Measurements from ENCODE around the gene PATZ1. TPM values are rescaled to one million over a fixed set of nuclear protein-coding genes. Genes with fewer than 3 reads are reported as not detected.

PATZ1 gene
- total and polyA plus RNA-seq, 8 donors: 19.9 to 72.4 (median 66.0) TPM

DNA sequence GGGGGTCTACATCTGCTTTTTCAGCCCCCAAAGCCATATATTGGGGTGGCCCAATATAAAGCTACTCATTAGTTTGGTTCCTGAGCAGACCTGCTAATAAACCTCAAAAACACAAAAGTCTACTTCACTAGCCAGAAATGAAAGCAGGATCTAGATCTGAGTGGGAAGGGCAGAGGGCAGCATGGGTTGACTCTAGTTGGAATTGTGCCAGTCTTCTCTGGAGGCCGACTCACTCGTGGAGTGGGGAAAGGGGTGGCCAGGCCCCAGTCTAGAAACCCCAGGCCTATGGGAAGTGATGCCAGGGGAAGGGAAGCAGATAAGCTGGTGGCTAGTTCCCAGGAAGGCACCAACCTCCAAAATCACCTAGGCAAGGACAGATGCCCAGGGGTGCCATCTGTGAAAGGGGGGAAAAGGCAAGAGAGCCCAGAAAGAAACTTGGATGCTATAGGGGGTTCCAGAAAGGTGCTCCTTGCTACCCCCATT lies 5.3 kb downstream of the PATZ1 start:
- Histone ChIP-seq H3K27me3 (no peaks in the 10 kb centered on the region), H3K9me3 (no peaks in the 10 kb centered on the region), H3K27ac (no peak overlapping the region), H3K4me3 (no peak overlapping the region), H3K4me1 (peaks cover 25 to 53% of the 10 kb centered on the region in 2 donors), H3K36me3 (peaks cover 0 to 61% of the 10 kb centered on the region in 2 donors)
- ATAC-seq (no peak), DNase-seq (no peak)
- TF ChIP-seq, protein P1, sequence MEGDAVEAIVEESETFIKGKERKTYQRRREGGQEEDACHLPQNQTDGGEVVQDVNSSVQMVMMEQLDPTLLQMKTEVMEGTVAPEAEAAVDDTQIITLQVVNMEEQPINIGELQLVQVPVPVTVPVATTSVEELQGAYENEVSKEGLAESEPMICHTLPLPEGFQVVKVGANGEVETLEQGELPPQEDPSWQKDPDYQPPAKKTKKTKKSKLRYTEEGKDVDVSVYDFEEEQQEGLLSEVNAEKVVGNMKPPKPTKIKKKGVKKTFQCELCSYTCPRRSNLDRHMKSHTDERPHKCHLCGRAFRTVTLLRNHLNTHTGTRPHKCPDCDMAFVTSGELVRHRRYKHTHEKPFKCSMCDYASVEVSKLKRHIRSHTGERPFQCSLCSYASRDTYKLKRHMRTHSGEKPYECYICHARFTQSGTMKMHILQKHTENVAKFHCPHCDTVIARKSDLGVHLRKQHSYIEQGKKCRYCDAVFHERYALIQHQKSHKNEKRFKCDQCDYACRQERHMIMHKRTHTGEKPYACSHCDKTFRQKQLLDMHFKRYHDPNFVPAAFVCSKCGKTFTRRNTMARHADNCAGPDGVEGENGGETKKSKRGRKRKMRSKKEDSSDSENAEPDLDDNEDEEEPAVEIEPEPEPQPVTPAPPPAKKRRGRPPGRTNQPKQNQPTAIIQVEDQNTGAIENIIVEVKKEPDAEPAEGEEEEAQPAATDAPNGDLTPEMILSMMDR (IDR thresholded peaks at IDR 0.05): no peak
- intact Hi-C loops (cut with DNase I): loop anchor here in 1 of 2 donors (10.0 kb wide), 1 partner anchor 54 kb away; the partner anchor contains the start of gene DRG1

DNA sequence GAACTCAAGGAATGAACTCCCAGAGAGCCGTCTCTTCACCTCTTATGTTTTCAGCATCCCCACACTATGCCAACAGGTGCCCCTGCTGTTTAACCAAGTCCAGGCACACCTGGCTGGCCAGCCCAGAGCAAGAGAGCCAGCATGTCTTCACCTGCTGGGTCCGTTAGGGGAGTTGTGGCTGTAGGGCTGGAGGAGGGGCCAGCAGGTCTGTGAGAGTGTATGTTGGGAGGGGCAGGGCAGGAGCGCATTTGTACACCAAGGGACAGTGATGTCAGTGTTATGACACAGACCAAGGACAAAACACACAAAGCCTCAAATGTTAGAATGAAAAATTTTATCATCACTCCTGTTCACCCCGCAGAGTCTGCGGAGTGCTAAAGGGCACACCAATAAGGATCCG lies 5.8 kb downstream of the PATZ1 start:
- peaks cover 25 to 51% of the 10 kb centered on the region in 2 donors for H3K4me1 ChIP-seq

DNA sequence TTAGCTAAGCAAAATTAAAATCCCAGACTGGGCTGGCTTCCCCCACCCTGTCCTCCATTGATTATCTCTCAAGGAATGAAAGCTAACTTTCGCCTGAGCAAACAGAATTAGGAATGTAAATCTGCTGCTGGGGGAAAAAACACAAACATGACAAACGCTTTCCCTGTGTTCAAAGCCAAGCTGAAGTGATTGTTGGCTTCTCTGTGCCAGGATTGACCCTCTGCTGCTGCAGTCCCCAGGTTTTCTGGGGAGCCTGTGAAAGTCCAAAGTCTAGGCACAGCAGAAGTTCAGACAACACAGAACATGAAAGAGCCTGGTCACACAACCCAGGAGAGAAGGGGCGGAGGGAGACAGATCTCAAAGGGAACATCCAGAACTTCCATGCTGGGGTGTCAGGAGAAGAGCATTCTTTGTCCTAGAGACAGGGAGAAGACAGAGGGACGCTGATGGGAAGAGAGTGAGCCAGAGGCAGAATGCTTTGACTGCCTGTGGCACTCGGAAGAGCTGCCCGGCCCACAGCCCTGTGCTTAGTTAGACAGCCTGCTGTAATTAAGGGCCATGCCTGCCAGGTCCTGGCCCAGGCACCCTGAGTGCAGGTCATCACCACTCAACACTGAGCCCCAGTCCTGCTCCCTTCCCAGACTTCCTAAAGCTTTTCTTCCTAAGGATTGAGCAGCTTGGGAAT lies 6.9 kb downstream of the PATZ1 start:
- DNase-seq: no peak
- H3K9me3 ChIP-seq: no peaks in the 10 kb centered on the region
- H3K27me3 ChIP-seq: no peaks in the 10 kb centered on the region
- ATAC-seq: no peak
- H3K4me3 ChIP-seq: no peak overlapping the region
- TF ChIP-seq, protein P1 (IDR thresholded peaks at IDR 0.05): no peak
- peaks cover 0 to 76% of the 10 kb centered on the region in 2 donors for H3K36me3 ChIP-seq
- peaks cover 14 to 40% of the 10 kb centered on the region in 2 donors for H3K4me1 ChIP-seq
- intact Hi-C loops (cut with DNase I): no loop called here
- H3K27ac ChIP-seq: no peak overlapping the region

More for the DNA sequence above, 5.8 kb downstream of the PATZ1 start:
- no peak for ATAC-seq
- H3K9me3 ChIP-seq: no peaks in the 10 kb centered on the region
- no peaks in the 10 kb centered on the region for H3K27me3 ChIP-seq
- intact Hi-C loops (cut with DNase I): loop anchor here in 1 of 2 donors (10.0 kb wide), 1 partner anchor 54 kb away; the partner anchor contains the start of gene DRG1
- no peak overlapping the region for H3K4me3 ChIP-seq
- no peak for DNase-seq
- TF ChIP-seq, protein P1 (IDR thresholded peaks at IDR 0.05): no peak
- H3K36me3 ChIP-seq: peaks cover 0 to 65% of the 10 kb centered on the region in 2 donors
- no peak overlapping the region for H3K27ac ChIP-seq

DNA sequence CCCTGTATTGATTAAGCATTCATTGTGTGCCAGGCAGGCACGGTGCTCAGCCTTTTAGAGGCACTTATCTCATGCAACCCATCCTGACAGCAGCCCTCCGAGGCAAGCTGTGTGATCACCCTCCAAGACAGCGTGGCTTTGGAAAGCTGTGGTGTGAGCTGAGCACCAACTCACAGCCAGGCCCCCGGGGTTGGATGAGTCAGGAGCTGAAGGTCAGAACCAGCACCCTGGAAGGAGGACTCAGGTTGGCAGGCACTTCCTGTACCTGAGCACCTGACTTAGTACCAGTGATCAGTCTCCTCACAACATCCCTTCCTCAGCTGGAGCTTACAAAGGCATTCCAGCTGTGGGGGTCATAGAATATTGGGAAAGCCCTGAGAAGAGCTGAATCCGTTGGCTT lies 9.0 kb downstream of the PATZ1 start:
- no peak for ATAC-seq
- peaks cover 0 to 19% of the 10 kb centered on the region in 2 donors for H3K4me1 ChIP-seq

DNA sequence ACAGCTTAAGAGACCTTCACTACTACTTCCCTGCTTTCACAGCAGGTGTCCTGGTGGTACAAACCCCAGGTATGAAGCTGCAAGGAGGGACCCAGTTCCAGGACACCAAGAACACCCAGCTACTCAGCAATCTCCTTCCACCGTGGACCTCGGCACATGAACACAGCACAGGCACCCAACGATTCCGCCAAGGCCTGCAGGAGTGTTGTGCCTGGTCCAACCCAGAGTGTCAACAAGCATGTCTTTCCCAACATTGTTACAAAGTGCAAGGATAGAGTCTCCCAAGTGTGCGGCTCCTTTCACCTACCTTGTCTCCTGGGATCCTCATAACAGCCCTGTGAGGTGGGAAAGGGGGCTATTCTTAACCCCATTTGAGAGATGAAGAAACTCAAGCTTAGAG lies 11.8 kb downstream of the PATZ1 start:
- Histone ChIP-seq H3K27me3 (no peaks in the 10 kb centered on the region), H3K36me3 (peaks cover 0 to 93% of the 10 kb centered on the region in 2 donors), H3K4me3 (no peak overlapping the region), H3K4me1 (peaks cover 0 to 4% of the 10 kb centered on the region in 2 donors), H3K9me3 (no peaks in the 10 kb centered on the region), H3K27ac (no peak overlapping the region)
- intact Hi-C loops (cut with DNase I): no loop called here
- TF ChIP-seq, protein P1 (IDR thresholded peaks at IDR 0.05): no peak
- no peak for ATAC-seq
- DNase-seq: no peak

More for the DNA sequence above, 9.0 kb downstream of the PATZ1 start:
- H3K4me3 ChIP-seq: no peak overlapping the region
- no peaks in the 10 kb centered on the region for H3K27me3 ChIP-seq
- TF ChIP-seq, protein P1 (IDR thresholded peaks at IDR 0.05): no peak
- peaks cover 0 to 91% of the 10 kb centered on the region in 2 donors for H3K36me3 ChIP-seq
- no peaks in the 10 kb centered on the region for H3K9me3 ChIP-seq
- intact Hi-C loops (cut with DNase I): no loop called here
- no peak overlapping the region for H3K27ac ChIP-seq
- DNase-seq: no peak

Data from left lung (tissue), 10 donors.